HepG2 (cell line): ENCODE measurements around the gene SFMBT1. TPM values are rescaled to one million over a fixed set of nuclear protein-coding genes. Genes with fewer than 3 reads are reported as not detected.
A peak's percentile ranks its signal among the peaks of the same experiment; 100 is the strongest.

ENCODE experiments used
- ATF3 ChIP-seq: sonication (generic); formaldehyde crosslinking; IDR thresholded peaks from 2 replicates; pipeline ENCODE4 v1.4.0; 2020; ENCODE audit warnings: missing genetic modification reagents
- ATM ChIP-seq: fragments of 450-650 bp; IDR thresholded peaks from 2 replicates; pipeline ENCODE4 v1.7.1; 2017; ENCODE audit warnings: mild to moderate bottlenecking, borderline replicate concordance
- DR1 ChIP-seq: sonication (generic); formaldehyde crosslinking; IDR thresholded peaks from 2 replicates; pipeline ENCODE4 v1.8.0; 2021; ENCODE audit warnings: mild to moderate bottlenecking, missing genetic modification reagents, inconsistent platforms
- FOXM1 ChIP-seq: sonication (generic); formaldehyde crosslinking; IDR thresholded peaks from 2 replicates; pipeline ENCODE4 v1.5.0; 2020; ENCODE audit warnings: missing genetic modification reagents
- GABPA ChIP-seq, 2 experiments: IDR thresholded peaks; 2 replicates each; pipeline ENCODE4 v1.6.1; 2011 to 2016; ENCODE audit warnings: low read depth in 2 of 2, low read length in 1 of 2, missing biosample characterization in 1 of 2, missing genetic modification characterization in 1 of 2
- KAT8 ChIP-seq: IDR thresholded peaks from 2 replicates; pipeline ENCODE4 v1.6.1; 2016; ENCODE audit warnings: missing genetic modification reagents, missing compliant biosample characterization
- KLF13 ChIP-seq: sonication (generic); formaldehyde crosslinking; IDR thresholded peaks from 2 replicates; pipeline ENCODE4 v1.4.0; 2020; ENCODE audit warnings: mild to moderate bottlenecking, missing genetic modification reagents
- KMT2A ChIP-seq: sonication (generic); formaldehyde crosslinking; IDR thresholded peaks from 2 replicates; pipeline ENCODE4 v1.4.0; 2020; ENCODE audit warnings: missing genetic modification reagents
- MYNN ChIP-seq: sonication (generic); formaldehyde crosslinking; IDR thresholded peaks from 2 replicates; pipeline ENCODE4 v1.4.0; 2020; ENCODE audit warnings: mild to moderate bottlenecking, low read depth, missing genetic modification reagents
- NFIC ChIP-seq: IDR thresholded peaks from 2 replicates; pipeline ENCODE4 v1.6.1; 2012; ENCODE audit warnings: mild to moderate bottlenecking, low read length, inconsistent platforms
- PHF20 ChIP-seq: sonication (generic); formaldehyde crosslinking; IDR thresholded peaks from 2 replicates; pipeline ENCODE4 v1.5.0; 2020; ENCODE audit warnings: mild to moderate bottlenecking, missing genetic modification reagents
- POLR2AphosphoS2 ChIP-seq: IDR thresholded peaks from 2 replicates; pipeline ENCODE4 v1.6.1; 2011; ENCODE audit warnings: low read depth, low read length, improper control_type of control experiment
- PTBP1 ChIP-seq: fragments of 200-400 bp; formaldehyde crosslinking; IDR thresholded peaks from 2 replicates; pipeline ENCODE4 v1.6.1; 2018; ENCODE audit warnings: low read length, low read depth; ENCODE audit not compliant: poor library complexity, severe bottlenecking
- SETDB1 ChIP-seq: sonication (generic); formaldehyde crosslinking; IDR thresholded peaks from 2 replicates; pipeline ENCODE4 v1.5.1; 2020; ENCODE audit warnings: missing genetic modification reagents, mild to moderate bottlenecking, borderline replicate concordance
- SMAD9 ChIP-seq: sonication (generic); formaldehyde crosslinking; IDR thresholded peaks from 2 replicates; pipeline ENCODE4 v1.5.1; 2020; ENCODE audit warnings: mild to moderate bottlenecking, missing genetic modification reagents
- SP1 ChIP-seq, 2 experiments: fragments of 450-650 bp in 1 of 2; sonication (generic) in 1 of 2; formaldehyde crosslinking in 1 of 2; IDR thresholded peaks; 2 replicates each; pipeline versions ENCODE4 v1.4.0 to v1.6.1; 2016 to 2020; ENCODE audit warnings: missing genetic modification reagents in 1 of 2
- TSC22D2 ChIP-seq: sonication (generic); formaldehyde crosslinking; IDR thresholded peaks from 2 replicates; pipeline ENCODE4 v1.5.1; 2020; ENCODE audit warnings: missing genetic modification reagents, mild to moderate bottlenecking, borderline replicate concordance
- ZMYM2 ChIP-seq: sonication (generic); formaldehyde crosslinking; IDR thresholded peaks from 2 replicates; pipeline ENCODE4 v1.8.0; 2022; ENCODE audit warnings: mild to moderate bottlenecking, missing genetic modification reagents
- ZNF335 ChIP-seq: sonication (generic); formaldehyde crosslinking; IDR thresholded peaks from 2 replicates; pipeline ENCODE4 v1.4.0; 2020; ENCODE audit warnings: missing genetic modification reagents
- ZNF33A ChIP-seq: sonication (generic); formaldehyde crosslinking; IDR thresholded peaks from 2 replicates; pipeline ENCODE4 v1.5.1; 2020; ENCODE audit warnings: missing genetic modification reagents, mild to moderate bottlenecking, moderate library complexity, borderline replicate concordance
- ZNF512 ChIP-seq: sonication (generic); formaldehyde crosslinking; IDR thresholded peaks from 2 replicates; pipeline ENCODE4 v1.4.0; 2020; ENCODE audit warnings: mild to moderate bottlenecking, missing genetic modification reagents
- ZNF790 ChIP-seq: sonication (generic); formaldehyde crosslinking; IDR thresholded peaks from 2 replicates; pipeline ENCODE4 v1.8.0; 2022; ENCODE audit warnings: missing genetic modification reagents, mild to moderate bottlenecking, borderline replicate concordance
- ZNF839 ChIP-seq: sonication (generic); formaldehyde crosslinking; IDR thresholded peaks from 2 replicates; pipeline ENCODE4 v1.4.0; 2020; ENCODE audit warnings: missing genetic modification reagents, mild to moderate bottlenecking, borderline replicate concordance
- ZSCAN12 ChIP-seq: sonication (generic); formaldehyde crosslinking; IDR thresholded peaks from 2 replicates; pipeline ENCODE4 v1.9.0; 2021; ENCODE audit warnings: mild to moderate bottlenecking, missing genetic modification reagents
- polyA plus RNA-seq, 8 experiments: library from polyadenylated mRNA; depleted of rRNA in 3 of 8; stranded (reverse) in 7 of 8; unstranded in 1 of 8; fragments of >200 nt; fragmentation: Illumina TruSeq in 4 of 8; extraction: Trizol in 4 of 8; gene quantifications; 2 replicates each; pipeline versions ENCODE4 v1.2.1 to v1.2.3, GENCODE V29; 2011 to 2016; ENCODE audit warnings: low read depth in 4 of 8, missing spikeins in 1 of 8, mixed read lengths in 1 of 8; ENCODE audit not compliant: insufficient read depth in 1 of 8
- total RNA-seq, 5 experiments: library from RNA; depleted of rRNA; stranded (reverse); fragments of >200 nt; fragmentation: Illumina TruSeq; extraction: Trizol; gene quantifications; 2 replicates each; pipeline ENCODE4 v1.2.3, GENCODE V29; 2016; ENCODE audit warnings: low read depth in 1 of 5
- TF ChIP-seq, protein P1 (sequence below): sonication (generic); formaldehyde crosslinking; IDR thresholded peaks from 2 replicates; pipeline ENCODE4 v1.8.0; 2022; ENCODE audit warnings: missing genetic modification reagents, mild to moderate bottlenecking, moderate library complexity, borderline replicate concordance
- TF ChIP-seq, protein P2 (sequence below): sonication (generic); formaldehyde crosslinking; IDR thresholded peaks from 2 replicates; pipeline ENCODE4 v1.4.0; 2020; ENCODE audit warnings: missing genetic modification reagents; ENCODE audit errors: not compliant biosample characterization

Gene SFMBT1
- total and polyA plus RNA-seq, 2 of the 13 experiments (the other 11 are each of a cell fraction or from before 2014, with no cell fraction given), result 3.8 to 12.8 TPM

GRCh38 chr3:53044711-53045517 lies 959 bp downstream of the SFMBT1 start (continued):
- no peak for TF ChIP-seq SMAD9 (CRISPR knock-in tag)
- no peak for TF ChIP-seq MYNN
- TF ChIP-seq SETDB1 (CRISPR knock-in tag), result no peak
- no peak for TF ChIP-seq ZNF512 (CRISPR knock-in tag)
- TF ChIP-seq GABPA (IDR thresholded peaks at IDR 0.05; ENCODE audit: low read depth, low read length), result peak; percentile 18; the same call in 1 of the 2 replicates
- no peak for TF ChIP-seq GABPA (CRISPR knock-in tag; IDR thresholded peaks at IDR 0.05; ENCODE audit: low read depth)
- TF ChIP-seq NFIC, result no peak
- TF ChIP-seq ZNF790 (CRISPR knock-in tag), result no peak
- TF ChIP-seq TSC22D2 (CRISPR knock-in tag), result 0 out of 2 replicates have a peak, but pooled peaks have one; percentile 21
- TF ChIP-seq DR1 (CRISPR knock-in tag), result no peak
- no peak for TF ChIP-seq KLF13 (CRISPR knock-in tag)
- TF ChIP-seq FOXM1, result no peak
- TF ChIP-seq, protein P1, sequence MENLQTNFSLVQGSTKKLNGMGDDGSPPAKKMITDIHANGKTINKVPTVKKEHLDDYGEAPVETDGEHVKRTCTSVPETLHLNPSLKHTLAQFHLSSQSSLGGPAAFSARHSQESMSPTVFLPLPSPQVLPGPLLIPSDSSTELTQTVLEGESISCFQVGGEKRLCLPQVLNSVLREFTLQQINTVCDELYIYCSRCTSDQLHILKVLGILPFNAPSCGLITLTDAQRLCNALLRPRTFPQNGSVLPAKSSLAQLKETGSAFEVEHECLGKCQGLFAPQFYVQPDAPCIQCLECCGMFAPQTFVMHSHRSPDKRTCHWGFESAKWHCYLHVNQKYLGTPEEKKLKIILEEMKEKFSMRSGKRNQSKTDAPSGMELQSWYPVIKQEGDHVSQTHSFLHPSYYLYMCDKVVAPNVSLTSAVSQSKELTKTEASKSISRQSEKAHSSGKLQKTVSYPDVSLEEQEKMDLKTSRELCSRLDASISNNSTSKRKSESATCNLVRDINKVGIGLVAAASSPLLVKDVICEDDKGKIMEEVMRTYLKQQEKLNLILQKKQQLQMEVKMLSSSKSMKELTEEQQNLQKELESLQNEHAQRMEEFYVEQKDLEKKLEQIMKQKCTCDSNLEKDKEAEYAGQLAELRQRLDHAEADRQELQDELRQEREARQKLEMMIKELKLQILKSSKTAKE (CRISPR knock-in tag), result no peak
- TF ChIP-seq ZSCAN12 (CRISPR knock-in tag), result no peak
- peak; percentile 59; the same call in 1 of the 2 replicates for TF ChIP-seq KMT2A (CRISPR knock-in tag)
- no peak for TF ChIP-seq KAT8 (CRISPR knock-in tag)
- no peak for TF ChIP-seq PHF20 (CRISPR knock-in tag)
- TF ChIP-seq ATM, result no peak
- TF ChIP-seq ATF3, result no peak
- TF ChIP-seq, protein P2, sequence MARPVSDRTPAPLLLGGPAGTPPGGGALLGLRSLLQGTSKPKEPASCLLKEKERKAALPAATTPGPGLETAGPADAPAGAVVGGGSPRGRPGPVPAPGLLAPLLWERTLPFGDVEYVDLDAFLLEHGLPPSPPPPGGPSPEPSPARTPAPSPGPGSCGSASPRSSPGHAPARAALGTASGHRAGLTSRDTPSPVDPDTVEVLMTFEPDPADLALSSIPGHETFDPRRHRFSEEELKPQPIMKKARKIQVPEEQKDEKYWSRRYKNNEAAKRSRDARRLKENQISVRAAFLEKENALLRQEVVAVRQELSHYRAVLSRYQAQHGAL, result no peak
- TF ChIP-seq ZMYM2 (CRISPR knock-in tag), result no peak
- TF ChIP-seq PTBP1, result no peak
- 0 out of 2 replicates have a peak, but pooled peaks have one; percentile 24 for TF ChIP-seq ZNF335
- TF ChIP-seq ZNF33A (CRISPR knock-in tag), result no peak
- TF ChIP-seq SP1 (IDR thresholded peaks at IDR 0.05), result no peak
- TF ChIP-seq SP1 (CRISPR knock-in tag; IDR thresholded peaks at IDR 0.05), result no peak
- TF ChIP-seq POLR2AphosphoS2, result no peak
- no peak for TF ChIP-seq ZNF839 (CRISPR knock-in tag)
